ENCODE measurements around the gene TTLL12.

TTLL12 gene

GRCh38 chr22:43176090-43176489 is 10.8 kb downstream of the TTLL12 start:
- peaks cover 9% of the 10 kb centered on the region for H3K36me3 ChIP-seq (replicated peaks; ENCODE audit: insufficient read depth, low read length)
- no peaks in the 10 kb centered on the region for H3K9me2 ChIP-seq (replicated peaks; ENCODE audit: insufficient read depth, low read length)
- H3K4me1 ChIP-seq (ENCODE audit: low read length): no peaks in the 10 kb centered on the region
- TF ChIP-seq EZH2 (optimal IDR thresholded peaks at IDR 0.05; ENCODE audit: low read depth, low read length): no peak
- TF ChIP-seq, protein P1, sequence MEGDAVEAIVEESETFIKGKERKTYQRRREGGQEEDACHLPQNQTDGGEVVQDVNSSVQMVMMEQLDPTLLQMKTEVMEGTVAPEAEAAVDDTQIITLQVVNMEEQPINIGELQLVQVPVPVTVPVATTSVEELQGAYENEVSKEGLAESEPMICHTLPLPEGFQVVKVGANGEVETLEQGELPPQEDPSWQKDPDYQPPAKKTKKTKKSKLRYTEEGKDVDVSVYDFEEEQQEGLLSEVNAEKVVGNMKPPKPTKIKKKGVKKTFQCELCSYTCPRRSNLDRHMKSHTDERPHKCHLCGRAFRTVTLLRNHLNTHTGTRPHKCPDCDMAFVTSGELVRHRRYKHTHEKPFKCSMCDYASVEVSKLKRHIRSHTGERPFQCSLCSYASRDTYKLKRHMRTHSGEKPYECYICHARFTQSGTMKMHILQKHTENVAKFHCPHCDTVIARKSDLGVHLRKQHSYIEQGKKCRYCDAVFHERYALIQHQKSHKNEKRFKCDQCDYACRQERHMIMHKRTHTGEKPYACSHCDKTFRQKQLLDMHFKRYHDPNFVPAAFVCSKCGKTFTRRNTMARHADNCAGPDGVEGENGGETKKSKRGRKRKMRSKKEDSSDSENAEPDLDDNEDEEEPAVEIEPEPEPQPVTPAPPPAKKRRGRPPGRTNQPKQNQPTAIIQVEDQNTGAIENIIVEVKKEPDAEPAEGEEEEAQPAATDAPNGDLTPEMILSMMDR (IDR thresholded peaks at IDR 0.05; ENCODE audit: low read length): no peak
- TF ChIP-seq EZH2phosphoT487 (IDR thresholded peaks at IDR 0.05; ENCODE audit: low read length): no peak
- H3K4me3 ChIP-seq (ENCODE audit: low read length): no peak overlapping the region
- H3F3A ChIP-seq (ENCODE audit: insufficient read depth, low read length): no peaks in the 10 kb centered on the region
- no peak for DNase-seq
- H3K4me2 ChIP-seq (ENCODE audit: low read depth, low read length): no peak overlapping the region
- no peak overlapping the region for H2AFZ ChIP-seq (ENCODE audit: low read length)
- H3K9me3 ChIP-seq (replicated peaks; ENCODE audit: insufficient read depth, low read length): no peaks in the 10 kb centered on the region
- no peak overlapping the region for H3K27ac ChIP-seq (ENCODE audit: low read length)
- peaks cover 3% of the 10 kb centered on the region; the same call in 1 of the 2 replicates for H3K79me2 ChIP-seq (ENCODE audit: low read length)
- no peak overlapping the region for H3K9ac ChIP-seq (ENCODE audit: low read length)
- no peaks in the 10 kb centered on the region for H4K20me1 ChIP-seq (ENCODE audit: insufficient read depth, low read length)
- H3K27me3 ChIP-seq (replicated peaks; ENCODE audit: insufficient read depth, low read length): no peaks in the 10 kb centered on the region

DNA sequence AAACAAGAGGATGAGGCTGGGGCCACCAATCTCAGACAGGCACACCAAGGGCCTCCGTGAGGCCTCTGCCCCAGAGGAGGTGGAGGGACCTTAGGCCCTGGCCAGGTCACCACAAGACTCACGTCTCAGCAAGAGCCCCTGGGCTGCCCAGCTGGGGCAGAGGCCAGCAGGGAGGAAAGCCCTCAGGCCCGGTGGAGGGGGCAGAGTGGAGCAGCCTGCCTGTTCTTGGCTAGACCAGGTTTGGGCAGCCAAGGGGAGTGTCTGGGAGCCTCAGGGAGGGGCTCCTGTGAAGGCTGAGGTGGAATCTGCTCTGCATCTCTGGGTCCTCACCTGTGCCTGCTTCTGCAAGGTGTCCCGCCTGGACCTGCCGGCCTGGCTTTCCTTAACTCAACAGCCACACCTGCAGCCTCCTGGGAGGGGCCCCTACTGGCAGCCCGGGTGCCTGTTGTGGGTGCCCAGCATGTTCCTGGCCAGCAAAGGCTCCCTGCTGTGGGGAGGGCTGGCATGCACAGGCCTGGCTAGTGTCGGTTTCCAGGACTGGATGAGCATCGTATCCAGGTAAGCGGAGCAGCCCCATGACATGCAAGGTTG is 11.9 kb downstream of the TTLL12 start:
- H3K9me2 ChIP-seq (replicated peaks; ENCODE audit: insufficient read depth, low read length): no peaks in the 10 kb centered on the region

GRCh38 chr22:43173976-43174720 is 12.8 kb downstream of the TTLL12 start:
- no peaks in the 10 kb centered on the region; the same call in none of the 2 replicates for H3K36me3 ChIP-seq (replicated peaks; ENCODE audit: insufficient read depth, low read length)
- no peaks in the 10 kb centered on the region for H3K4me1 ChIP-seq (ENCODE audit: low read length)
- no peak for TF ChIP-seq EZH2 (optimal IDR thresholded peaks at IDR 0.05; ENCODE audit: low read depth, low read length)
- TF ChIP-seq, protein P1 (IDR thresholded peaks at IDR 0.05; ENCODE audit: low read length): no peak
- TF ChIP-seq EZH2phosphoT487 (IDR thresholded peaks at IDR 0.05; ENCODE audit: low read length): no peak
- no peak for DNase-seq
- no peaks in the 10 kb centered on the region for H3F3A ChIP-seq (ENCODE audit: insufficient read depth, low read length)
- H3K79me2 ChIP-seq (ENCODE audit: low read length): no peaks in the 10 kb centered on the region
- no peaks in the 10 kb centered on the region for H3K27me3 ChIP-seq (replicated peaks; ENCODE audit: insufficient read depth, low read length)
- H3K4me2 ChIP-seq (ENCODE audit: low read depth, low read length): no peak overlapping the region
- no peak overlapping the region for H2AFZ ChIP-seq (ENCODE audit: low read length)
- H3K4me3 ChIP-seq (ENCODE audit: low read length): no peak overlapping the region
- H3K9me2 ChIP-seq (replicated peaks; ENCODE audit: insufficient read depth, low read length): no peaks in the 10 kb centered on the region
- no peaks in the 10 kb centered on the region for H4K20me1 ChIP-seq (ENCODE audit: insufficient read depth, low read length)
- no peaks in the 10 kb centered on the region for H3K9me3 ChIP-seq (replicated peaks; ENCODE audit: insufficient read depth, low read length)
- H3K9ac ChIP-seq (ENCODE audit: low read length): no peak overlapping the region
- H3K27ac ChIP-seq (ENCODE audit: low read length): no peak overlapping the region

More for the DNA sequence above, 11.9 kb downstream of the TTLL12 start:
- Histone ChIP-seq H3K36me3 (replicated peaks; ENCODE audit: insufficient read depth, low read length) (peaks cover 9% of the 10 kb centered on the region), H3K9me3 (replicated peaks; ENCODE audit: insufficient read depth, low read length) (no peaks in the 10 kb centered on the region), H4K20me1 (ENCODE audit: insufficient read depth, low read length) (no peaks in the 10 kb centered on the region), H2AFZ (ENCODE audit: low read length) (no peak overlapping the region), H3K79me2 (ENCODE audit: low read length) (peaks cover 2% of the 10 kb centered on the region; the same call in 1 of the 2 replicates), H3F3A (ENCODE audit: insufficient read depth, low read length) (no peaks in the 10 kb centered on the region), H3K4me3 (ENCODE audit: low read length) (no peak overlapping the region), H3K4me1 (ENCODE audit: low read length) (no peaks in the 10 kb centered on the region), H3K27me3 (replicated peaks; ENCODE audit: insufficient read depth, low read length) (no peaks in the 10 kb centered on the region), H3K27ac (ENCODE audit: low read length) (no peak overlapping the region), H3K9ac (ENCODE audit: low read length) (no peak overlapping the region), H3K4me2 (ENCODE audit: low read depth, low read length) (no peak overlapping the region)
- TF ChIP-seq, protein P1 (IDR thresholded peaks at IDR 0.05; ENCODE audit: low read length): no peak
- TF ChIP-seq EZH2phosphoT487 (IDR thresholded peaks at IDR 0.05; ENCODE audit: low read length) (no peak), EZH2 (optimal IDR thresholded peaks at IDR 0.05; ENCODE audit: low read depth, low read length) (no peak)
- no peak for DNase-seq
